HG03196 (cell line): Measurements from ENCODE around the gene EPHB6.

Source experiments
- ATAC-seq: cut with Tn5 transposase; IDR thresholded peaks from one replicate; pipeline ENCODE4 v1.9.1; 2021; ENCODE audit not compliant: unreplicated experiment

EPHB6 gene, protein sequence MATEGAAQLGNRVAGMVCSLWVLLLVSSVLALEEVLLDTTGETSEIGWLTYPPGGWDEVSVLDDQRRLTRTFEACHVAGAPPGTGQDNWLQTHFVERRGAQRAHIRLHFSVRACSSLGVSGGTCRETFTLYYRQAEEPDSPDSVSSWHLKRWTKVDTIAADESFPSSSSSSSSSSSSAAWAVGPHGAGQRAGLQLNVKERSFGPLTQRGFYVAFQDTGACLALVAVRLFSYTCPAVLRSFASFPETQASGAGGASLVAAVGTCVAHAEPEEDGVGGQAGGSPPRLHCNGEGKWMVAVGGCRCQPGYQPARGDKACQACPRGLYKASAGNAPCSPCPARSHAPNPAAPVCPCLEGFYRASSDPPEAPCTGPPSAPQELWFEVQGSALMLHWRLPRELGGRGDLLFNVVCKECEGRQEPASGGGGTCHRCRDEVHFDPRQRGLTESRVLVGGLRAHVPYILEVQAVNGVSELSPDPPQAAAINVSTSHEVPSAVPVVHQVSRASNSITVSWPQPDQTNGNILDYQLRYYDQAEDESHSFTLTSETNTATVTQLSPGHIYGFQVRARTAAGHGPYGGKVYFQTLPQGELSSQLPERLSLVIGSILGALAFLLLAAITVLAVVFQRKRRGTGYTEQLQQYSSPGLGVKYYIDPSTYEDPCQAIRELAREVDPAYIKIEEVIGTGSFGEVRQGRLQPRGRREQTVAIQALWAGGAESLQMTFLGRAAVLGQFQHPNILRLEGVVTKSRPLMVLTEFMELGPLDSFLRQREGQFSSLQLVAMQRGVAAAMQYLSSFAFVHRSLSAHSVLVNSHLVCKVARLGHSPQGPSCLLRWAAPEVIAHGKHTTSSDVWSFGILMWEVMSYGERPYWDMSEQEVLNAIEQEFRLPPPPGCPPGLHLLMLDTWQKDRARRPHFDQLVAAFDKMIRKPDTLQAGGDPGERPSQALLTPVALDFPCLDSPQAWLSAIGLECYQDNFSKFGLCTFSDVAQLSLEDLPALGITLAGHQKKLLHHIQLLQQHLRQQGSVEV

DNA sequence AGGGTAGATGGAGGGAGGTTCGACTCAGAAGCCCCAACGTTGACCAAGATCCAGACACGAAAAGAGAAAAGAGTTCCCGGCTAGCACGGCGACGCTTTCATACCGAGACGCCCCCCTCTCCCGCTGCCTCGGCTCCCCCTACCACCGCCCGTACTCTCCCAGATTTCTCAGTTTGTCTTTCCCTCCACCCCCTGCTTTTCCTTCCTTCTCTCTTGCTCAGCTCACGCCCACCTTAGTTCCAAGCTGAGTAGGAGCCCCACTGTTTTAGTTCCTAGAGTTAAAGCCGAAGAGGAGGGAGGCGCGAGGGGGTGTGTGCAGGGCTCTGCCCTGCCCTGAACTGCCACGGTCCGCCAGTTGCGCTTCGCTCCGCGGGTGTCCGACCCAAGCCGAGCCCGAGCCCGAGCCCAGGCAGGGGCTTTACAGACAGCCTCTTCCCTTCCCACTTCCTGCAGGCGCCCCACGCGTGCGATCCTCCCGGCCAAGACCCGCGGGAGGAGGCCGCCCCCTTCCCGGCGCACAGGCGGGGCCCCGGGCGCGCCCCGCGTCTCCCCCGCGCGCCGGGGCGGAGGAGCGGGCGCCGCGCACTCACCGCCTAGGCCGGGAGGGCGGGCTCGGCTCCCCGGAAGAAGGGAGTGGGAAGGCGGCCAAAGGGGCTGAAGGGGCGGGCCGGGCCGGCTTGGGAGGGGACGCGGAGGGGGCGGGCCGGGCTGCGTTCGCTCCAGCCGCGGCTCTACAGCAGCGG is at the start of gene EPHB6:
EPHB6 (plus strand) TSS at position 705 of the 742 bp plus-strand sequence. CDS start 8,152 bp downstream, outside the sequence.
- peak; percentile 51 for ATAC-seq

- no peak for ATAC-seq
These were observed 49.4 kb upstream of the EPHB6 start for GRCh38 chr7:142805350-142806021.

GRCh38 chr7:142806022-142806356 is 48.9 kb upstream of the EPHB6 start:
- ATAC-seq = no peak

DNA sequence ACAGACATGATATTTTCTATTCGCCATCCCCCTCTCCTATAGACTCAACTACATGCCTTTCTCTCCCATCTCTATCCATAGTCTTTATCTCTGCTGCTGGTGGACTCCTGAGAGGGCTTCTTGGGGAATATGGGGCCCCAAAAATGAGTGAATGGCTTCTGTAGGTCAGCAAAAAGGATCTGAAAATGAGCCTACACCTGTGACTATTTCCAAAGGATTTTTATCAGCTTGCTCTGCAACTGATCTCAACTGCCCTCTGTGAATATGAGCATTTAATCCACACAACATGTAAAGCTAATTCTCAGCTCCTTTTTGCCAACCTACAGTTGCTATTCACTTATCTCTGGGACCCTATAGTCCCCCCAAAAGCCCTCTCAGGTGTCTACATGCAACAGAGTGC is 47.9 kb upstream of the EPHB6 start:
- no peak for ATAC-seq

- ATAC-seq = no peak
These were observed 46.9 kb upstream of the EPHB6 start for GRCh38 chr7:142807855-142808460.

- peak; percentile 27 for ATAC-seq
These were observed 46.4 kb upstream of the EPHB6 start for GRCh38 chr7:142808461-142808801.

DNA sequence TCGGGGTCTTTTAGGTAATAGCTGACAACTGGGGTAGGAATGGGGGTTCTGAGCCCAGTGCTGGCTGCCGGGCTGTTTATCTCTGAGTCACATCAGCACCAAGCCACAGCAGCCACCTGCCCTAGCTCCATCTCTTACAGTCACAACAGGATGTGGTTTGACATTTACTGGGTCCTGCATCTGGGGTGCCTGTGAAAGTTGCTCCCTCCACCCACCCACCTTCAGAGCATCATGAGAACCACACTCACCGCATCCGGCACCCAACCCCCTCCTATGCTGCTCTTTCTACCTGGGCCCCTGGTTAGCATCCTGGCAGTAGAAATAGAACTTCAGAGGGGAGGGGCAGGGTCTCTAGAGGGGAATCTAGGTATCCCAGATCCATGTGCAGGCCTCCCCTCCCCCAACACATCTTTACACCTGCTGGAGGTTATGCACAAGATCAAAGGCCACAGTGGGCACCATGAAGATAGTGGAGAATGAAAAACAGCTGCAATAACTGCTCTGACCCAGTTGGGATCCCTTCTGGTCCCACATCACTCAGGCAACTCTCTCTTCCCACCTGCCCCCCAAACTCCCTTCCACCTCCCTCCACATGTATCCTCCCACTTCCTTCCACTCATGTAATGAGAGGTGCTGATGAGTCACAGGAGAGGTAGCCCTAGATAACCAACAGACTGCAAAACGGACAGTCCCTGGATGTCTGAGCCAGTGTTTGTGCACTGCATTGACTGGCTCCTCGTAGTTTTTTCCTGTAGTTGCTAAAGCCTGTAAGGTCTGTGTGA is 45.9 kb upstream of the EPHB6 start:
- ATAC-seq = peak; percentile 91

- no peak for ATAC-seq
These were observed 45.2 kb upstream of the EPHB6 start for GRCh38 chr7:142809671-142810070.

DNA sequence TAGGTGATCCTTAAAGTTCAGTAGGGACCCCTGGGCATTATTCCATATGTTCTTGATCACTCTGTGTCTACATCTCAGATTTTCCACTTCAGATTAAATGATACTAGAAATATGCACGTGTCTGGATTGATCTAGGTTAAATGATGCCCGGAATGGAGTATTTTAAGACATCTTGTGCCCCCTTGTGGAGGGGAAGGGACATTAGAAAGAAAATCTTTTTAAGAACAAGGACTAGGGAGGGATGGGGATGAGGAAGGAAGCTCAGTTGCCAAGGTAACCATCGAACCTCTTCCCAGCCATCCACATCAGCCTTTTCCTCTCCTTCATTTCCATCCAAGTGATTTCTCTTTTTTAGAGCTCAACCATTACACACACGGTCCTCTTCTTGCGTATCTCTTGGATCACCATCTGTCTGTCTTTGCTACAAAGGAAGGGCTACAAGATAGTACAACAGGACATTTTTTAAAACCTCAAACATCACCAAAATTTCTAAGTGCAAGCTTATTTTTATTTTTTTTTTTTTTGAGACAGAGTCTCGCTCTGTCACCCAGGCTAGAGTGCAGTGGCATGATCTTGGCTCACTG is 43.6 kb upstream of the EPHB6 start:
- ATAC-seq = no peak

DNA sequence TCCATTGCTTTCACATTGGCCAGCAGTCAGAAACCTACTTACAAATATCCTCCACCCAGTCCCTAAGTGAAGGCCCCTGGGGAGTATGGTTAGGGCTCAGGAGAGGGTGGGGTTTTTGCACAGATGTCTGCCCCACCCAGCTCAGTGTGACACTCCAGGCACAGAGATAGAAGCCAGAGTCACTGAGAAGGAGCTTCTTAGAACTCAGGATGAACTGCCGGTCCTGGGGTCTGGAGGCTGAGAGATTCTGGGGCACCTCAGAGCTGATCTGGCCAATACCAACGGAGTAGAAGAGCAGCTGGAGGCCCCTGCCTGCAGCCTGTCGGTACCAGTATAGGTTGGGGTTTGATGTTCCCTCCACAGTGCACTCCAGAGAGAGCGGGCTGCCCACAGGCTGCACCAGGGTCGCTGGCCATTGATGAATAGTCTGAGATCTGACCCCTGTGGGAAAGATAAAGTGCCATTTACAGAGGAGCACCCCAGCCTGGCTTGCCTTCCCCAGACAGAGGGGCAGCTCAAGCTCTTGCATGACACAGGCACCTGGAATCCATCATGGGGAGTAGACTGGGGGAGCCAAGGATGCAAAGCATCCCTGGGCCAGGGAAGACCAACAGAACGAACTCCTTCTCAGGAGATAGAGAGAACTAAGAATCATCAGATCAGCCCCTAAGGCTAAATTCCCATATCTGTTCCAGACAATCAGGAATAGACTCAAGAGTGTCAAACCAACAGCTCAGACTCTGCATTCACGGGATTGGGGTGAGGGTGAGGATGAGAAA is 42.2 kb upstream of the EPHB6 start:
- no peak for ATAC-seq

DNA sequence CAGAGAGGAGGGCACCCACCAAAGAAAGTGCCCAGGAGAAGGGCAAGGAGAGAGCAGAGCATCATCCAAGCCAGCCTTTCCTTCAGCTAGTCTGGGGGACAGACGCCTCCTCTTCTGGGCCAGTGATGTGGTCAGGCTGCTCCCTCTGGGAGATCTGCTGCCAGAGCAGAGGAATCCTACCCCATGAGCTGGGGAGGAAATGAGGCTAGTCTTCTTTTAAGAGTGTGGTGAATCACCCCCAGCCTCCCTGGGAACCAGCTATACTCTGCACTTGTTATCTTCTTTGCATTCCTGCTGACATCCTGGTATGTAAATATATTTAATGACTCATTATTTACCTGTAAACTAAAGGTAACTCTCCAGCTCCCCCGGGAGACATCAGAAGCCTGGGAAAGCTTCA is 41.6 kb upstream of the EPHB6 start:
- ATAC-seq = no peak

DNA sequence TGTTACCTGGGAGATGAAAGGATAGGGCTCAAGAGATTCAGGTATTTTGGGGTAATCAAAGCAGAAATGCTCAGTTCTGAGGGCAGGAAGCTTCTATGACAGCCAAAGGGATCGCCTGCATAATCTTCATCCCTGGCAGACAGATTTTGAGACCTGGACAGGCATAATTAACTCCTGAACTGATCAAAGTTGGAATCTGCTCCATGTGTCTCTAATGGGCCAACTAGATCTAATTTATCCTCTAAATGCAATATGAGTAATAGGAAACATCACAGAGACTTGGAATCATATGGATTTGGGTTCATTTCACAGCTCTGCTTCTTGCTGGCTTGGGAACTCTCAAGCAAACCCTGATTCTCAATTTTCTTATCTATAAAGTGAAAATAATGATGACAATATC is 41.2 kb upstream of the EPHB6 start:
- ATAC-seq = no peak

- ATAC-seq = no peak
These were observed 40.4 kb upstream of the EPHB6 start for GRCh38 chr7:142814451-142814850.

DNA sequence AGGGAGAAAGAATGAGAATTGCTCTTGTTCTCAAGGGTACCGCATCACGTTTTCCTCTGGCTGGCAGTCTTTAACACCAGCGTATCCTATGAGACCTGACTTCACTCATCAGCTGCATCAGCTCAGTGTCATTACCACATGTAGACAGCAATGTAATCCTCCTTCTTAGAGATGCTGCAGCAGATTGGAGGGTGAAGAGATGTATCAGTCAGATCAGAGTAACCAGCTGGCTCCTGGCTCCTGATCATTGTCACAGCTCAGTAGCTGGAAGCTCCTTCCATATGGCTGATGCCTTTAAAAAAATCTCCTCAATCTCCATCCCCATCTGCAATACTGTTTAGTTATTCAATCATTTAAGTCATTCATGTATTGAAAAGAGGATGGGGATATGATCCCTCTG is 39.7 kb upstream of the EPHB6 start:
- no peak for ATAC-seq

- ATAC-seq = no peak
These were observed 37.4 kb upstream of the EPHB6 start for GRCh38 chr7:142817506-142817905.

GRCh38 chr7:142819530-142819929 is 35.3 kb upstream of the EPHB6 start:
- no peak for ATAC-seq

DNA sequence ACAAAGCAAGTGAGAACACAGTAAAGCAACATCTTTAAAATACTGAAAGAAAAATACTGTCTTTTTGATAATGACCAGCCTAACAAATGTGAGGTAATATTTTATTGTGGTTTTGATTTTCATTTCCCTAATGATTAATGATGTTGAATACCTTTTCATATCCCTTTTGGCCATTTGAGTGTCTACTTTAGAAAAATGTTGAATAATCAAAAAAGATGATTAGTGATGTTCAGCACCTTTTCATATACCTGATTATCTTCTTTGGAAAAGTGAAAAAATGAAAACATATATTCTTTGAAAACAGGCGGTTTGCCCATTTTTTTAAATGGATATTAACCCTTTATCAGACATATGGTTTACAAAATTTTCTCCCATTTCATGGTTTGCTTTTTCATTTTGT is 32.2 kb upstream of the EPHB6 start:
- ATAC-seq = no peak

GRCh38 chr7:142827951-142828500 is 26.9 kb upstream of the EPHB6 start:
- ATAC-seq = no peak
